Vagina (tissue), 2 donors: ENCODE measurements around the gene ADK. TPM values are rescaled to one million over a fixed set of nuclear protein-coding genes. Genes with fewer than 3 reads are reported as not detected.

Source experiments
- DNase-seq, 2 donors: peaks; one replicate each; pipeline ENCODE4 v3.0.0-alpha.2; 2017; ENCODE audit errors: extremely low spot score in 2 of 2
- H3K27ac ChIP-seq: fragments of 200-600 bp; sonication (generic); one replicate; pipeline ENCODE4 v1.5.1; 2019
- H3K27me3 ChIP-seq: fragments of 200-600 bp; sonication (generic); one replicate; pipeline ENCODE4 v1.5.1; 2019
- H3K36me3 ChIP-seq, 2 donors: fragments of 200-600 bp; sonication (generic); one replicate each; pipeline ENCODE4 v1.5.1; 2017 to 2019
- H3K4me1 ChIP-seq: fragments of 200-600 bp; sonication (generic); one replicate; pipeline ENCODE4 v1.5.1; 2019
- H3K4me3 ChIP-seq, 2 donors: fragments of 200-600 bp; sonication (generic); 1 replicate in 1 of 2; 2 replicates in 1 of 2; pipeline ENCODE4 v1.5.1; 2016 to 2019
- H3K9me3 ChIP-seq: fragments of 200-600 bp; sonication (generic); one replicate; pipeline ENCODE4 v1.5.1; 2019
- CTCF ChIP-seq, 3 experiments: fragments of 450-650 bp in 2 of 3; fragments of 200-600 bp in 1 of 3; sonication (generic) in 1 of 3; IDR thresholded peaks; one replicate each; pipeline ENCODE4 v1.5.1; 2017 to 2019; ENCODE audit warnings: antibody characterized with exemption in 3 of 3, mild to moderate bottlenecking in 2 of 3, moderate library complexity in 2 of 3
- POLR2A ChIP-seq, 2 donors: fragments of 450-650 bp; IDR thresholded peaks; one replicate each; pipeline ENCODE4 v1.6.1; 2017; ENCODE audit warnings: antibody characterized with exemption in 2 of 2, mild to moderate bottlenecking in 2 of 2, moderate library complexity in 2 of 2
- POLR2AphosphoS5 ChIP-seq, 2 donors: sonication (generic); formaldehyde crosslinking; IDR thresholded peaks; one replicate each; pipeline ENCODE4 v1.9.0; 2017; ENCODE audit warnings: antibody characterized with exemption in 2 of 2, mild to moderate bottlenecking in 2 of 2, low read depth in 1 of 2; ENCODE audit not compliant: insufficient read depth in 1 of 2
- intact Hi-C: fragments of 100-400 bp; cut with DNase I; formaldehyde crosslinking; loops from one replicate; pipeline ENCODE4 v1.15.1; 2023
- total RNA-seq: library from RNA; depleted of rRNA; stranded (reverse); fragments of >200 nt; gene quantifications from one replicate; pipeline ENCODE4 v1.2.3, GENCODE V29; 2016

The ADK gene
- total RNA-seq, 1 donor from 2014 or later: 46.2 TPM

GRCh38 chr10:74658511-74658910 lies 507.5 kb downstream of the ADK start:
- DNase-seq: no peak
- Histone ChIP-seq H3K4me1 (no peaks in the 10 kb centered on the region), H3K27me3 (no peaks in the 10 kb centered on the region), H3K36me3 (no peaks in the 10 kb centered on the region), H3K27ac (no peak overlapping the region), H3K4me3 (no peak overlapping the region), H3K9me3 (no peaks in the 10 kb centered on the region)
- no peak for TF ChIP-seq CTCF (IDR thresholded peaks at IDR 0.05)
- no peak for TF ChIP-seq POLR2AphosphoS5 (IDR thresholded peaks at IDR 0.05; ENCODE audit: insufficient read depth in 1 of 2, low read depth in 1 of 2)
- TF ChIP-seq POLR2A (IDR thresholded peaks at IDR 0.05): no peak
- intact Hi-C loops: no loop called here

GRCh38 chr10:74662635-74663034 lies 511.6 kb downstream of the ADK start:
- H3K9me3 ChIP-seq: no peaks in the 10 kb centered on the region
- intact Hi-C loops: no loop called here
- no peaks in the 10 kb centered on the region for H3K36me3 ChIP-seq
- no peaks in the 10 kb centered on the region for H3K4me1 ChIP-seq
- no peak for DNase-seq
- no peaks in the 10 kb centered on the region for H3K27me3 ChIP-seq
- no peak overlapping the region for H3K4me3 ChIP-seq
- H3K27ac ChIP-seq: no peak overlapping the region
- TF ChIP-seq POLR2AphosphoS5 (IDR thresholded peaks at IDR 0.05; ENCODE audit: insufficient read depth in 1 of 2, low read depth in 1 of 2) (no peak), POLR2A (IDR thresholded peaks at IDR 0.05) (no peak), CTCF (IDR thresholded peaks at IDR 0.05) (no peak)

- no peaks in the 10 kb centered on the region for H3K4me1 ChIP-seq
- intact Hi-C loops: no loop called here
- H3K27ac ChIP-seq: no peak overlapping the region
- H3K27me3 ChIP-seq: no peaks in the 10 kb centered on the region
- DNase-seq: no peak
- no peaks in the 10 kb centered on the region for H3K36me3 ChIP-seq
- H3K4me3 ChIP-seq: no peak overlapping the region
- no peaks in the 10 kb centered on the region for H3K9me3 ChIP-seq
- TF ChIP-seq POLR2AphosphoS5 (IDR thresholded peaks at IDR 0.05; ENCODE audit: insufficient read depth in 1 of 2, low read depth in 1 of 2): no peak
- no peak for TF ChIP-seq CTCF (IDR thresholded peaks at IDR 0.05)
- TF ChIP-seq POLR2A (IDR thresholded peaks at IDR 0.05): no peak
Measured at GRCh38 chr10:74669210-74669609, 518.2 kb downstream of the ADK start.

GRCh38 chr10:74671716-74672115 lies 520.7 kb downstream of the ADK start:
- Histone ChIP-seq H3K9me3 (no peaks in the 10 kb centered on the region), H3K36me3 (no peaks in the 10 kb centered on the region), H3K27me3 (no peaks in the 10 kb centered on the region), H3K4me3 (no peak overlapping the region), H3K27ac (no peak overlapping the region), H3K4me1 (no peaks in the 10 kb centered on the region)
- TF ChIP-seq POLR2AphosphoS5 (IDR thresholded peaks at IDR 0.05; ENCODE audit: insufficient read depth in 1 of 2, low read depth in 1 of 2): no peak
- TF ChIP-seq CTCF (IDR thresholded peaks at IDR 0.05): no peak
- no peak for TF ChIP-seq POLR2A (IDR thresholded peaks at IDR 0.05)
- intact Hi-C loops: no loop called here
- DNase-seq: no peak

- H3K4me3 ChIP-seq: no peak overlapping the region
- no peaks in the 10 kb centered on the region for H3K27me3 ChIP-seq
- intact Hi-C loops: no loop called here
- no peaks in the 10 kb centered on the region for H3K9me3 ChIP-seq
- H3K4me1 ChIP-seq: no peaks in the 10 kb centered on the region
- TF ChIP-seq CTCF (IDR thresholded peaks at IDR 0.05): no peak
- TF ChIP-seq POLR2A (IDR thresholded peaks at IDR 0.05): no peak
- TF ChIP-seq POLR2AphosphoS5 (IDR thresholded peaks at IDR 0.05; ENCODE audit: insufficient read depth in 1 of 2, low read depth in 1 of 2): no peak
- no peak for DNase-seq
- no peak overlapping the region for H3K27ac ChIP-seq
- no peaks in the 10 kb centered on the region for H3K36me3 ChIP-seq
Measured at GRCh38 chr10:74672430-74673165, 521.6 kb downstream of the ADK start.
